B cell (primary cell): ENCODE results near the gene ANKLE1.

ENCODE experiments used
- EZH2 ChIP-seq: IDR thresholded peaks from 2 replicates; pipeline ENCODE4 v1.6.1; 2012; ENCODE audit warnings: borderline replicate concordance, low read depth, mild to moderate bottlenecking, moderate library complexity, low read length; ENCODE audit not compliant: insufficient read depth, poor library complexity, severe bottlenecking
- TF ChIP-seq, protein P1 (sequence below): fragments of 200-600 bp; IDR thresholded peaks from one replicate; pipeline ENCODE4 v1.8.0; 2022; ENCODE audit warnings: antibody characterized with exemption, mild to moderate bottlenecking

DNA sequence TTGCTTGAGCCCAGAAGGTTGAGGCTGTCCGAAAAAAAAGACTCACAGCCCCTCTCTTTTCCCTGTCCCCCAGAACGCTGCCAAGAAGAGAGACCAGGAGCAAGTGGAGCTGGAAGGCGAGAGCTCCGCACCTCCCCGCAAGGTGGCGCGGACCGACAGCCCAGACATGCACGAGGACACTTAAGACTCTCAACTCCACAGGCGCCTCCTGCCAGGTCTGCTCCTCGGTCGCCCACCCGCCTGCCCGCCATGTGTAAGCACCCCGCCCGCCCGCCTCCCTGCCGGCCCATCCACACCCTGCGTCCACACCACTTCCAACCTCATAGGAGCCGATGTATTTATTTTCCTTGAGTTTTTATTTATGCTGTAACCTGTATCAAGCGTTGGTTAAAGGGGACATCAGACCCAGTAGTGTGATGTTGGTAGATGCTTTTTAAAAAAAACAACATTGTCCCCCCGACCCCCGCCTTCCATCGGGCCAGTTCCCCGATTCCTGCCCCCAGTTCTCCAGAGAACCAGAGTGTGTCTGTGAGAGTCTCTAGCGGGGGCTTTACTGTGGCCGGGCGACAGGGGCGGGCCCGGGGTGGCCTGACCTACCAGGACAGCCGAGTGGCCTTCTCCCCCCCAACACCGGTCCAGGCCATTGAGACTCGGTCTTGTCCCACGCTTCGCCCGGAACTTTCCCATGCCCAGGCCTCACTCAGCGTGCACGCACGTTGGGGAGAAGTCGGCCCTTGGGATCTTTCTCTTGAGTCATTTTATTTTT lies 38.0 kb downstream of the ANKLE1 start:
- TF ChIP-seq, protein P1, sequence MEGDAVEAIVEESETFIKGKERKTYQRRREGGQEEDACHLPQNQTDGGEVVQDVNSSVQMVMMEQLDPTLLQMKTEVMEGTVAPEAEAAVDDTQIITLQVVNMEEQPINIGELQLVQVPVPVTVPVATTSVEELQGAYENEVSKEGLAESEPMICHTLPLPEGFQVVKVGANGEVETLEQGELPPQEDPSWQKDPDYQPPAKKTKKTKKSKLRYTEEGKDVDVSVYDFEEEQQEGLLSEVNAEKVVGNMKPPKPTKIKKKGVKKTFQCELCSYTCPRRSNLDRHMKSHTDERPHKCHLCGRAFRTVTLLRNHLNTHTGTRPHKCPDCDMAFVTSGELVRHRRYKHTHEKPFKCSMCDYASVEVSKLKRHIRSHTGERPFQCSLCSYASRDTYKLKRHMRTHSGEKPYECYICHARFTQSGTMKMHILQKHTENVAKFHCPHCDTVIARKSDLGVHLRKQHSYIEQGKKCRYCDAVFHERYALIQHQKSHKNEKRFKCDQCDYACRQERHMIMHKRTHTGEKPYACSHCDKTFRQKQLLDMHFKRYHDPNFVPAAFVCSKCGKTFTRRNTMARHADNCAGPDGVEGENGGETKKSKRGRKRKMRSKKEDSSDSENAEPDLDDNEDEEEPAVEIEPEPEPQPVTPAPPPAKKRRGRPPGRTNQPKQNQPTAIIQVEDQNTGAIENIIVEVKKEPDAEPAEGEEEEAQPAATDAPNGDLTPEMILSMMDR = no peak
- TF ChIP-seq EZH2 = no peak
